Fibroblast of lung (primary cell): ENCODE measurements around the gene MAPK6.

Source experiments
- CTCF ChIP-seq, 2 donors: IDR thresholded peaks in 1 of 2; conservative IDR thresholded peaks in 1 of 2; 1 replicate in 1 of 2; 2 replicates in 1 of 2; pipeline ENCODE4 v1.5.1; 2011 to 2012; ENCODE audit warnings: low read length in 2 of 2, control low read depth in 1 of 2, inconsistent platforms in 1 of 2, low read depth in 1 of 2, mild to moderate bottlenecking in 1 of 2
- EZH2 ChIP-seq: IDR thresholded peaks from 2 replicates; pipeline ENCODE4 v1.5.1; 2012; ENCODE audit warnings: low read length, control low read depth, mild to moderate bottlenecking; ENCODE audit errors: missing control alignments

DNA sequence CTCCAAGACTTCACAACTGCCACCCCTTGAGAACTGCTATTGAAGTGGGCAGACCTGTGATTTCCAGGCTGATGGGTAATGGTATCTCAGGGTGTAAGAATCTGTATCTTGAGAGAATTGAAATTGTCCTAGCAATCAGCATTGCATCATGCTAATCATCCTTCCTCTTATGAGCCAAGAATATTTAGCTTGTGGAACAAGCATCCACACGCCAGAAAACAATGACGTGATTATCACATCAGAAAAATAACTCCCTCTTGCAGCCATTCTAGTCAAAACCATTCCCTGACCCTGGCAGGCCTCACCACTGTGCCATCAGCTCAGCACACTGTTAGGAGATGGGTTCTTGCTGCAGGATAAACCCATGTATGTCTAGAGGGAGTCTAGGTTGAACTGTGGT, 86.8 kb downstream of the MAPK6 start:
- TF ChIP-seq CTCF (conservative IDR thresholded peaks at IDR 0.05 in 1 of 2, IDR thresholded peaks at IDR 0.05 in 1 of 2; ENCODE audit: low read depth in 1 of 2, low read length in 2 of 2): no peak
- no peak for TF ChIP-seq EZH2
